WTC11 (cell line): ENCODE data around the gene TMOD3.

Source experiments
- ELF4 ChIP-seq: sonication (generic); formaldehyde crosslinking; IDR thresholded peaks from 2 replicates; pipeline ENCODE4 v1.8.1; 2022; ENCODE audit warnings: low read depth, mild to moderate bottlenecking, moderate library complexity, missing genetic modification reagents
- FOXJ3 ChIP-seq: sonication (generic); formaldehyde crosslinking; IDR thresholded peaks from 2 replicates; pipeline ENCODE4 v1.9.0; 2021; ENCODE audit warnings: missing genetic modification reagents, mild to moderate bottlenecking, borderline replicate concordance
- IRF2 ChIP-seq: sonication (generic); formaldehyde crosslinking; IDR thresholded peaks from 2 replicates; pipeline ENCODE4 v1.8.0; 2022; ENCODE audit warnings: low read depth, missing genetic modification reagents, borderline replicate concordance
- SMAD3 ChIP-seq: sonication (generic); formaldehyde crosslinking; IDR thresholded peaks from 2 replicates; pipeline ENCODE4 v1.8.0; 2022; ENCODE audit warnings: missing genetic modification reagents, mild to moderate bottlenecking, borderline replicate concordance
- SMAD4 ChIP-seq: sonication (generic); formaldehyde crosslinking; IDR thresholded peaks from 2 replicates; pipeline ENCODE4 v1.8.0; 2022; ENCODE audit warnings: mild to moderate bottlenecking, missing genetic modification reagents
- SP1 ChIP-seq: sonication (generic); formaldehyde crosslinking; conservative IDR thresholded peaks from 2 replicates; pipeline ENCODE4 v1.8.1; 2022; ENCODE audit warnings: missing genetic modification reagents
- TF ChIP-seq, protein P1 (sequence below): fragments of 250-450 bp; sonication (Bioruptor Pico); conservative IDR thresholded peaks from 2 replicates; pipeline ENCODE4 v1.9.0; 2021; ENCODE audit warnings: mild to moderate bottlenecking
- TF ChIP-seq, protein P2 (sequence below): sonication (generic); formaldehyde crosslinking; IDR thresholded peaks from 2 replicates; pipeline ENCODE4 v1.8.1; 2023; ENCODE audit warnings: mild to moderate bottlenecking, missing genetic modification reagents
- TF ChIP-seq, protein P3 (sequence below): fragments of 200-600 bp; IDR thresholded peaks from 2 replicates; pipeline ENCODE4 v1.8.0; 2022; ENCODE audit warnings: antibody characterized with exemption
- TF ChIP-seq, protein P4 (sequence below): sonication (generic); formaldehyde crosslinking; IDR thresholded peaks from 2 replicates; pipeline ENCODE4 v1.8.0; 2022; ENCODE audit warnings: missing genetic modification reagents
- TF ChIP-seq, protein P5 (sequence below): fragments of 250-450 bp; sonication (Bioruptor Pico); IDR thresholded peaks from 2 replicates; pipeline ENCODE4 v2.1.2; 2022; ENCODE audit warnings: mild to moderate bottlenecking, moderate library complexity
- TF ChIP-seq, protein P6 (sequence below): sonication (generic); formaldehyde crosslinking; IDR thresholded peaks from 2 replicates; pipeline ENCODE4 v1.8.0; 2022; ENCODE audit warnings: mild to moderate bottlenecking, missing genetic modification reagents

DNA sequence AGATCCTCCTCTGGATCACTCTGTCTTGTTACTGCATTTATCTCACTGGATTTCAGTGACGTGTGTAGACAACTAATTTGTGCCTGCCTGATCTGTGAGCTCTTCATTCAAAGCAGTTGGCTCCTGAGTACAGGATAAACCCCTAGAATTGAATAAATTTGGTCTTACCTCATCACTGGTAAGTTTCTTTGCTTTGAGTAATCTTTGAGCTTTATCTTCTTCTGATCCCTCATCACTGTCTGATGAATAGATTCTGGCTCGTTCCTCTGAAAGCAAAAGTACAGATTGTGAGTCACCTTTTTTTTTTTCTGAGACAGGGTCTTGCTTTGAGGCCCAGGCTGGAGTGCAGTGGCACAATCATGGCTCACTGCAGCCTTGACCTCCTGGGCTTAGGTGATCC, 117.7 kb downstream of the TMOD3 start:
- TF ChIP-seq FOXJ3 (CRISPR knock-in tag) (no peak), SMAD4 (CRISPR knock-in tag) (no peak), ELF4 (no peak), SMAD3 (no peak), SP1 (CRISPR knock-in tag) (no peak), IRF2 (CRISPR knock-in tag) (no peak)
- TF ChIP-seq, protein P1, sequence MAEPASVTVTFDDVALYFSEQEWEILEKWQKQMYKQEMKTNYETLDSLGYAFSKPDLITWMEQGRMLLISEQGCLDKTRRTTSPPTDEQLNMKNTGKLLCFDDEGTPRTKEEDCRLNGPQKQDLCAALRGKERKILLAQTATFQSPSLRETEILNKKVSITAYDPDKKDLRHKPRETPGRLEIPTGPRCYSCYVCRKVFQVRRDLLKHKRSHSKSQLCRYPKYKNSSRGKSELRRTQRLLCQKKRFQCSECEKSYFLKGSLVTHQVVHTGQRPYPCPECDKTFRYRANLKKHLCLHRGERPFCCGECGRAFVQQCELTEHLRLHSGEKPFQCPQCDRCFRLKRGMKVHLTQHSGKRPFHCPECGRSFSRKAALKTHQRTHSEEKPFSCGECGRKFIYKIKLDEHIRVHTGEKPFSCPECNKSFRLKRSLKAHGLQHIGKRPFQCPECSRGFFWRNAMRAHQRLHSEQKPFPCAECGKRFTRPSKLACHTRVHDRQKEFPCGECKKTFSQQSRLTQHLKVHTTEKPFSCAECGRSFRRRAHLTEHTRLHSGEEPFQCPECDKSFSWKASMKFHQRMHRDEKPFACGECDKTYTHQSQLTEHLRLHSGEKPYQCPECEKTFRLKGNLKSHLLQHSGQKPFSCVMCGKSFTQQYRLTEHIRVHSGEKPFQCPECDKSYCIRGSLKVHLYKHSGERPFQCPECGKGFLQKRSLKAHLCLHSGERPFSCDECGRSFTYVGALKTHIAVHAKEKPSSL (CRISPR knock-in tag) = no peak
- TF ChIP-seq, protein P2, sequence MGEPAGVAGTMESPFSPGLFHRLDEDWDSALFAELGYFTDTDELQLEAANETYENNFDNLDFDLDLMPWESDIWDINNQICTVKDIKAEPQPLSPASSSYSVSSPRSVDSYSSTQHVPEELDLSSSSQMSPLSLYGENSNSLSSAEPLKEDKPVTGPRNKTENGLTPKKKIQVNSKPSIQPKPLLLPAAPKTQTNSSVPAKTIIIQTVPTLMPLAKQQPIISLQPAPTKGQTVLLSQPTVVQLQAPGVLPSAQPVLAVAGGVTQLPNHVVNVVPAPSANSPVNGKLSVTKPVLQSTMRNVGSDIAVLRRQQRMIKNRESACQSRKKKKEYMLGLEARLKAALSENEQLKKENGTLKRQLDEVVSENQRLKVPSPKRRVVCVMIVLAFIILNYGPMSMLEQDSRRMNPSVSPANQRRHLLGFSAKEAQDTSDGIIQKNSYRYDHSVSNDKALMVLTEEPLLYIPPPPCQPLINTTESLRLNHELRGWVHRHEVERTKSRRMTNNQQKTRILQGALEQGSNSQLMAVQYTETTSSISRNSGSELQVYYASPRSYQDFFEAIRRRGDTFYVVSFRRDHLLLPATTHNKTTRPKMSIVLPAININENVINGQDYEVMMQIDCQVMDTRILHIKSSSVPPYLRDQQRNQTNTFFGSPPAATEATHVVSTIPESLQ = no peak
- TF ChIP-seq, protein P3, sequence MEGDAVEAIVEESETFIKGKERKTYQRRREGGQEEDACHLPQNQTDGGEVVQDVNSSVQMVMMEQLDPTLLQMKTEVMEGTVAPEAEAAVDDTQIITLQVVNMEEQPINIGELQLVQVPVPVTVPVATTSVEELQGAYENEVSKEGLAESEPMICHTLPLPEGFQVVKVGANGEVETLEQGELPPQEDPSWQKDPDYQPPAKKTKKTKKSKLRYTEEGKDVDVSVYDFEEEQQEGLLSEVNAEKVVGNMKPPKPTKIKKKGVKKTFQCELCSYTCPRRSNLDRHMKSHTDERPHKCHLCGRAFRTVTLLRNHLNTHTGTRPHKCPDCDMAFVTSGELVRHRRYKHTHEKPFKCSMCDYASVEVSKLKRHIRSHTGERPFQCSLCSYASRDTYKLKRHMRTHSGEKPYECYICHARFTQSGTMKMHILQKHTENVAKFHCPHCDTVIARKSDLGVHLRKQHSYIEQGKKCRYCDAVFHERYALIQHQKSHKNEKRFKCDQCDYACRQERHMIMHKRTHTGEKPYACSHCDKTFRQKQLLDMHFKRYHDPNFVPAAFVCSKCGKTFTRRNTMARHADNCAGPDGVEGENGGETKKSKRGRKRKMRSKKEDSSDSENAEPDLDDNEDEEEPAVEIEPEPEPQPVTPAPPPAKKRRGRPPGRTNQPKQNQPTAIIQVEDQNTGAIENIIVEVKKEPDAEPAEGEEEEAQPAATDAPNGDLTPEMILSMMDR = no peak
- TF ChIP-seq, protein P4, sequence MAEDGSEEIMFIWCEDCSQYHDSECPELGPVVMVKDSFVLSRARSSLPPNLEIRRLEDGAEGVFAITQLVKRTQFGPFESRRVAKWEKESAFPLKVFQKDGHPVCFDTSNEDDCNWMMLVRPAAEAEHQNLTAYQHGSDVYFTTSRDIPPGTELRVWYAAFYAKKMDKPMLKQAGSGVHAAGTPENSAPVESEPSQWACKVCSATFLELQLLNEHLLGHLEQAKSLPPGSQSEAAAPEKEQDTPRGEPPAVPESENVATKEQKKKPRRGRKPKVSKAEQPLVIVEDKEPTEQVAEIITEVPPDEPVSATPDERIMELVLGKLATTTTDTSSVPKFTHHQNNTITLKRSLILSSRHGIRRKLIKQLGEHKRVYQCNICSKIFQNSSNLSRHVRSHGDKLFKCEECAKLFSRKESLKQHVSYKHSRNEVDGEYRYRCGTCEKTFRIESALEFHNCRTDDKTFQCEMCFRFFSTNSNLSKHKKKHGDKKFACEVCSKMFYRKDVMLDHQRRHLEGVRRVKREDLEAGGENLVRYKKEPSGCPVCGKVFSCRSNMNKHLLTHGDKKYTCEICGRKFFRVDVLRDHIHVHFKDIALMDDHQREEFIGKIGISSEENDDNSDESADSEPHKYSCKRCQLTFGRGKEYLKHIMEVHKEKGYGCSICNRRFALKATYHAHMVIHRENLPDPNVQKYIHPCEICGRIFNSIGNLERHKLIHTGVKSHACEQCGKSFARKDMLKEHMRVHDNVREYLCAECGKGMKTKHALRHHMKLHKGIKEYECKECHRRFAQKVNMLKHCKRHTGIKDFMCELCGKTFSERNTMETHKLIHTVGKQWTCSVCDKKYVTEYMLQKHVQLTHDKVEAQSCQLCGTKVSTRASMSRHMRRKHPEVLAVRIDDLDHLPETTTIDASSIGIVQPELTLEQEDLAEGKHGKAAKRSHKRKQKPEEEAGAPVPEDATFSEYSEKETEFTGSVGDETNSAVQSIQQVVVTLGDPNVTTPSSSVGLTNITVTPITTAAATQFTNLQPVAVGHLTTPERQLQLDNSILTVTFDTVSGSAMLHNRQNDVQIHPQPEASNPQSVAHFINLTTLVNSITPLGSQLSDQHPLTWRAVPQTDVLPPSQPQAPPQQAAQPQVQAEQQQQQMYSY (CRISPR knock-in tag) = no peak
- TF ChIP-seq, protein P5, sequence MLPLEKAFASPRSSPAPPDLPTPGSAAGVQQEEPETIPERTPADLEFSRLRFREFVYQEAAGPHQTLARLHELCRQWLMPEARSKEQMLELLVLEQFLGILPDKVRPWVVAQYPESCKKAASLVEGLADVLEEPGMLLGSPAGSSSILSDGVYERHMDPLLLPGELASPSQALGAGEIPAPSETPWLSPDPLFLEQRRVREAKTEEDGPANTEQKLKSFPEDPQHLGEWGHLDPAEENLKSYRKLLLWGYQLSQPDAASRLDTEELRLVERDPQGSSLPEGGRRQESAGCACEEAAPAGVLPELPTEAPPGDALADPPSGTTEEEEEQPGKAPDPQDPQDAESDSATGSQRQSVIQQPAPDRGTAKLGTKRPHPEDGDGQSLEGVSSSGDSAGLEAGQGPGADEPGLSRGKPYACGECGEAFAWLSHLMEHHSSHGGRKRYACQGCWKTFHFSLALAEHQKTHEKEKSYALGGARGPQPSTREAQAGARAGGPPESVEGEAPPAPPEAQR (CRISPR knock-in tag) = no peak
- TF ChIP-seq, protein P6, sequence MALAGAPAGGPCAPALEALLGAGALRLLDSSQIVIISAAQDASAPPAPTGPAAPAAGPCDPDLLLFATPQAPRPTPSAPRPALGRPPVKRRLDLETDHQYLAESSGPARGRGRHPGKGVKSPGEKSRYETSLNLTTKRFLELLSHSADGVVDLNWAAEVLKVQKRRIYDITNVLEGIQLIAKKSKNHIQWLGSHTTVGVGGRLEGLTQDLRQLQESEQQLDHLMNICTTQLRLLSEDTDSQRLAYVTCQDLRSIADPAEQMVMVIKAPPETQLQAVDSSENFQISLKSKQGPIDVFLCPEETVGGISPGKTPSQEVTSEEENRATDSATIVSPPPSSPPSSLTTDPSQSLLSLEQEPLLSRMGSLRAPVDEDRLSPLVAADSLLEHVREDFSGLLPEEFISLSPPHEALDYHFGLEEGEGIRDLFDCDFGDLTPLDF (CRISPR knock-in tag) = no peak
